ENCODE data around the gene EPC2.
A peak's percentile ranks its signal among the peaks of the same experiment; 100 is the strongest.
"Not testable (repeated sequence)": the region's sequence is repeated elsewhere in the genome, so short reads cannot be mapped to it uniquely, and the experiment has no call there.

EPC2 gene

GRCh38 chr2:148674063-148675020 lies 29.8 kb downstream of the EPC2 start:
- no peak for DNase-seq (ENCODE audit: low read depth in 2 of 2)

DNA sequence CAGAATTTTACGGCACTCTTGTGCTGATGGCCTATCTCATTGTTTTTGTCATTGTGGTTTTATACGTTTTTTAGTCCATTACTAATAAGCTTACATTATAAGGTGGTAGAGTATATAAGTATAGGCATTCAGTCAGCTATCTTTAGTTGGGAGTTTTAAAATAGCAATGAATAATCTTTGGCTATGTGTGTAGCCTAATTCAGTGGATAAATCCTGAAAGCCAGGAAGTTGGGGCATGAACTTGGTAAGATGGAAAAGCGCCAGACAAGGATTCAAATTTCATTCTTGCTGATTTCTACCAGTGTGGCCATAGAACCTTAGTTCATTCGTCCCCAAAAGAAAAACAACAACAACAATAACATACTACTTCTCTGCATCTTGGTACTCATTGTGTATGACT lies 31.2 kb downstream of the EPC2 start:
- DNase-seq (ENCODE audit: low read depth in 2 of 2), result no peak

DNA sequence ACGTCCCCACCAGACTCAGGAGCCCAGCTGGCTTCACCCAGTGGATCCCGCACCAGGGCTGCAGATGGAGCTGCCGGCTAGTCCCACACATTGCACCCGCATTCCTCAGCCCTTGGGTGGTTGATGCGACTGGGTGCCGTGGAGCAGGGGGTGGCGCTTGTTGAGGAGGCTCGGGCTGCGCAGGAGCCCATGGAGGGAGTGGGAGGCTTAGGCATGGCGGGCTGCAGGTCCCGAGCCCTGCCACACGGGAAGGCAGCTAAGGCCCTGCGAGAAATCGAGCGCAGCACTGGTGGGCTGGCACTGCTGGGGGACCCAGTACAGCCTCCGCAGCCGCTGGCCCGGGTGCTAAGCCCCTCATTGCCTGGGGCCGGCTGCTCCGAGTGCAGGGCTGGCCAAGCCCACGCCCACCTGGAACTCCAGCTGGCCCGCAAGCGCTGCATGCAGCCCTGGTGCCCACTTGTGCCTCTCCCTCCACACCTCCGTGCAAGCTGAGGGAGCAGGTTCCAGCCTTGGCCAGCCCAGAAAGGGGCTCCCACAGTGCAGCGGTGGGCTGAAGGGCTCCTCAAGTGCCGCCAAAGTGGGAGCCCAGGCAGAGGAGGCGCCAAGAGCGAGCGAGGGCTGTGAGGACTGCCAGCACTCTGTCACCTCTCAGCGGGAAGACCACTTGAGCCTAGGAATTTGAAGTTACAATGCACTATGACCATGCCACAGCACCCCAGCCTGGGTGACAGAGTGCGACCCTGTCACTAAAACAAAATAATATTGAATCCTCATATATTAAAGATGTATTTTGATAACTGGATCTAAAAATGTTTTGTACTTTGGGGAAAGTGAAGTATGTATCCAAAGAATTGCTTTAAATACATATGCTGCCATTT lies 34.0 kb downstream of the EPC2 start:
- DNase-seq (ENCODE audit: low read depth in 2 of 2), result not testable (repeated sequence)

DNA sequence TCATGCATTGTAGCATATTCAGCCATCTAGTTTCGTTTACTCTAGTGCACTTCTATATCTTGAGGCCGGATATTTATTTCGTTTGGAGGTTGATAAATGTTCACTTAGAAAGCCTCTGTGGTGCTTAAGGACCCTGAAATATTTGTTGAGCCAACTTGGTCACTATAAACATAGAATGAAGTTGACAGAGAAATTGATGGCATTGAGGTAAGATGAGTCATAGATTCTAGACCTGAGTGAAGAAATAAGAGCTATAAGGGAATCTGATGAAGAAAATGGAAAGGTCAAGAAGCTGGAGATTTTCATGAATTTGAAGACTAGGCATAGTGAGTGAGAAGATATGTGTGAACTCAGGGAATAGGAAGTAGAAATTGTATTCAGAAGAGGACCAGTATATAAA lies 35.9 kb downstream of the EPC2 start:
- no peak for DNase-seq (ENCODE audit: low read depth in 2 of 2)

GRCh38 chr2:148681443-148681842 lies 36.9 kb downstream of the EPC2 start:
- DNase-seq (ENCODE audit: low read depth in 2 of 2), result no peak

DNA sequence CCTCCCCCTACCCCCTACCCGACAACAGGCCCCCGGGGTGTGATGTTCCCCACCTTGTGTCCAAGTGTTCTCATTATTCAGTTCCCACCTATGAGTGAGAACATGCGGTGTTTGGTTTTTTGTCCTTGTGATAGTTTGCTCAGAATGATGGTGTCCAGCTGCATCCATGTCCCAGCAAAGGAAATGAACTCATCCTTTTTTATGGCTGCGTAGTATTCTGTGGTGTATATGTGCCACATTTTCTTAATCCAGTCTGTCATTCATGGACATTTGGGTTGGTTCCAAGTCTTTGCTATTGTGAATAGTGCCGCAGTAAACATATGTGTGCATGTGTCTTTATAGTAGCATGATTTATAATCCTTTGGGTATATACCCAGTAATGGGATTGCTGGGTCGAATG lies 37.3 kb downstream of the EPC2 start:
- not testable (repeated sequence) for DNase-seq (ENCODE audit: low read depth in 2 of 2)

DNA sequence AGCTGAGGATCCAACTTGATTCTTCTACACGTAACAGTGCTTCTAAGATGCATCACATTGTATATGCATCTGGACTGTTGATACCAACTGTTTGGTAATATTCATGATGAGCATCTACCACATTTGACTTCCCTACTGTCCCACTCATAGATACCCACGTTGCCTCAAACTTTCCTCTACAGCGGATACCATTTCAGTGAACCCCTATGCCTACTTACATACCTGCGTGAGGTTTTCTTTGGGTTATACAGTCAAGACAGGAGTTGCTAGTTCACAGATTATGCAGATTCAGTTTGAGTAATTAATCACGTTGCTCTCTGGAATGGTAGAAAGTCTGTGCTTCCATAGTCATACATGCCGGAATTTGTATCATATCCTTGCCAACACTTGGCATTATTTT lies 40.0 kb downstream of the EPC2 start:
- no peak for DNase-seq (ENCODE audit: low read depth in 2 of 2)

DNA sequence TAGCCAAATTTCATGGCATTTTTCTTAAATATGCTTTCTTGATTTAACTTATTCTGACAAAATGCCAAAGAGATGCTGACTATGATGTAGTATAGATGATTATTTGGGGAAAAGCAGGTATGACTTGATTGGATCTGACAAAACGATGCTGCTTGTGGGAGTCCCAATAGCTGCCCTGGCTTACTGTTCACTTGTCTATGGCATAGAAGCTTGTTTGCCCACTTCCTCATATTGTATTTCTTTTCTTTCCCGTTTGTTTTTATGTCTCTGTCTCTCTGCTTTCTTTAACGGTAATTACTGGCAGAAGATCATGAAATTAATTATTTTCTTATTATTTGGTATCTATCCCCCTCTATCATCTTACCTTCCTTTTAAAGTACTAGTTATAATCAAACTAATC lies 43.0 kb downstream of the EPC2 start:
- DNase-seq (ENCODE audit: low read depth in 2 of 2), result no peak

DNA sequence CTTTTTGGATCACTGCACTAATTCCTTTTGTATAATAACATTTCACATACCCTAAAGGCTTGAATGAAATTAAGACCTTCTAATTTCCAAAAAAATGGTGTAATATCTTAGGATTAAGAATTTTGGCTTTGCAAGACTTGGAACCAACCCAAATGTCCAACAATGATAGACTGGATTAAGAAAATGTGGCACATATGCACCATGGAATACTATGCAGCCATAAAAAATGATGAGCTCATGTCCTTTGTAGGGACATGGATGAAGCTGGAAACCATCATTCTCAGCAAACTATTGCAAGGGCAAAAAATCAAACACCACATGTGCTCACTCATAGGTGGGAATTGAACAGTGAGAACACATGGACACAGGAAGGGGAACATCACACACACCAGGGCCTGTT lies 43.5 kb downstream of the EPC2 start:
- not testable (repeated sequence) for DNase-seq (ENCODE audit: low read depth in 2 of 2)

- no peak for DNase-seq (ENCODE audit: low read depth in 2 of 2)
Observed at GRCh38 chr2:148696985-148697384, 52.4 kb downstream of the EPC2 start.

- DNase-seq (ENCODE audit: low read depth in 2 of 2), result no peak
Observed at GRCh38 chr2:148699830-148700229, 55.3 kb downstream of the EPC2 start.

DNA sequence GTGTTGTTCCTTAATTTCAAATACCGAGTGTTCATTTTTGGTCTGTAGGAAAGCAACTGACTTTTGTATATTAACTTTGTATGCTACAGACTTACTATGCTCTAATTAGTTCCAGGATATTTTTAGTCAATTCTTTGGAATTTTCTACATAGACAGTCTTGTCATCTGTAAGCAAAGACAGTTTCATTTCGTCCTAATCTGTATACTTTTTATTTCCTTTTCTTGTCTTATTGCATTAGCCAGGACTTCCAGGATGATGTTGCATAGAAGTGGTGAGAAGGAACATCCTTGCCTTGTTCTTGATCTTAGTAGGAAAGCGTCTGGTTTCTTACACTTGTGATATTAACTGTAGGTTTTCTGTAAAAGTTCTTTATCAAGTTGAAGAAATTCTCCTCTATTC lies 56.5 kb downstream of the EPC2 start:
- no peak for DNase-seq (ENCODE audit: low read depth in 2 of 2)

- no peak for DNase-seq (ENCODE audit: low read depth in 2 of 2)
Observed at GRCh38 chr2:148701877-148702276, 57.3 kb downstream of the EPC2 start.

DNA sequence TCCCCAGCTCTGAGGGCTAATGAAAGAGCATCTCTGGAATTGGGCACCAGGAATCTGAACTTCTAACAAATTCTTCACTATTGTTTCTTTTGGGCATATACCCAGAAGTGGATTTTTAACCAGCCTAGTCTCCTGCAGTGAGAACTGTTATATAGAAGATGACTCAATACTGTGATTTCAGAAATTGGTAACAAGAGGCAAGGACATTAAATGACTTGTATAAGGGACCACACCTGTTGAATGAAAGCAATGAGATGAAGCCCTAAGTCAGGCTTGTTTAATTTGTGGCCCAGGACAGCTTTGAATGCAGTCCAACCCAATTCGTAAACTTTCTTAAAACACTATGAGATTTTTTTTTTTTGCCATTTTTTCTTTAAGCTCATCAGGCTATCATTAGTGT lies 57.9 kb downstream of the EPC2 start:
- DNase-seq (ENCODE audit: low read depth in 2 of 2), result no peak

DNA sequence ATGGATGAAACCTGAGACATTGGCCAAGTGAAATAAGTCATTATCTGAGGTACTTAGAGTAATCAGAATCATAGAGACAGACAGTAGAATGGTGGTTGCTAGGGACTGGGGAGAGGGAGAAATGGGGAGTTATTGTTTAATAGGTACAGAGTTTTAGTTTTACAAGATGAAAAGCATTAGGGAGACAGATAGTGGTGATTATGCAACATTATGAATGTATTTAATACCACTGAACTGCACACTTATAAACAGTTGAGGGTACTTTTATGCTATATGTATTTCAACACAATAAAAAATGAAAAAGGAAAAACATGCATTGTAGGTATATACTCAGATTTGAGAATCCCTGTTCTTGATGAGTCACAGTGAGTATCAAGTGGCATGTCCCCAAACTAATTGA lies 59.7 kb downstream of the EPC2 start:
- DNase-seq (ENCODE audit: low read depth in 2 of 2), result no peak

GRCh38 chr2:148716378-148716920 lies 71.9 kb downstream of the EPC2 start:
- no peak for DNase-seq (ENCODE audit: low read depth in 2 of 2)

DNA sequence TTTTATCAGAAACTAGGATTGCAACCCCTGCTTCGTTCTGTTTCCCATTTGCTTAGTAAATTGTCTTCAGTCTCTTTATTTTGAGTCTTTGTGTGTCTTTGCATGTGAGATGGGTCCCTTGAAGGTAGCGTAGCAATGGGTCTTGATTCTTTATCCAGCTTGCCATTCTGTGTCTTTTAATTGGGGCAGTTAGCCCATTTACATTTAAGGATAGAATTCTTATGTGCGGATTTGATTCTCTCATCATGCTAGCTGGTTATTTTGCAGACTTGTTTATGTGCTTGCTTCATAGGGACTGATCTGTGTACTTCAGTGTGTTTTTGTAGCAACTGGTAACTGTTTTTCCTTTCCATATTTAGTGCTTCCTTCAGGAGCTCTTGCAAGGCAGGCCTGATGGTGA lies 73.5 kb downstream of the EPC2 start:
- no peak for DNase-seq (ENCODE audit: low read depth in 2 of 2)

- DNase-seq (ENCODE audit: low read depth in 2 of 2), result no peak
Observed at GRCh38 chr2:148719195-148719749, 74.7 kb downstream of the EPC2 start.

DNA sequence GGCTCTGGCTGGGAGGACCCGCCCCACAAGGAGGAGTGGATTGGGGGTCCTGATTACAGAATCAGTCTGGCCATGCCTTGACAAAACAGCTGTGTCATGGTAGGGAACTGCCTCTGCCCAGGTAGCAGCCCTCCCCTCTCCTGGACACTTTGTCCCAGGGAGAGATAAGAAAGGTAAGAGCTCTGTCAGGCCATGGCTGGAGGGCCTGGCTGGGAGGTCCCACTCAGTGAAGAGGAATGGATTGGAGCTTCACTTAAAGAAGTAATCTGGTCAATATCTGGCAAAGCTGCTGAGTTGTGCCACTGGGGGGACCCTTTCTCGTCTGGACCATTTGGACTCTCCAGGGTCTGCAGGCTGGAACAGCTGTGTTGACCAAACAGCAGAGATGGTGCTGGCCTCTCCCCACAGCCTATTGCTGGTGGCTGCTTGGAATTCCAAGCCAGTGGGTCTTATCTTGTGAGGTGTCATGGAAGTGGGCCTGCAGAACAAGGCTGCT lies 75.4 kb downstream of the EPC2 start:
- DNase-seq (ENCODE audit: low read depth in 2 of 2), result no peak

DNA sequence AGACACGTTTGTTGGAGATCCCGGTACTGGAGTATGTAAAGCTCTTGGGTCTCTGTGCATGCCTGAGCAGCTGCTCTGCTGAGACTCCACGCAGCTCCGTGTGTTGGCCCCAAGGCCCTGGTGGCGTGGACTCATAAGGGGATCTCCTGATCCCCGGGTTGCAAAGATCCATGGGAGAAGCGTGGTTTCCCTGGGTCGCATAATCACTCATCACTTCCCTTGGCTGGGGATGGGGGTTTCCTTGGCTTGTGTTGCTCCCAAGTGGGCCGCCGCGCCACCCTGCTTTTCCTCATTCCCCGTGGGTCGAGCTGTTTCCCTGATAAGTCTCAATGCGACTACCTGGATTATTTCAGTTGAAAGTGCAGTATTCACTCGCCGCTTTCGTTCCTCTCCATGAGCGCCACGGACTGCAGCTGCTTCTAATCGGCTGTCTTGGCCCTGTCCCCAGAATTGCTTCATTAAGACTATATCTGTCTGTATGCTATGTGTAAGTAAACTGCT lies 76.0 kb downstream of the EPC2 start:
- DNase-seq (ENCODE audit: low read depth in 2 of 2), result peak; percentile 51 to 58

DNA sequence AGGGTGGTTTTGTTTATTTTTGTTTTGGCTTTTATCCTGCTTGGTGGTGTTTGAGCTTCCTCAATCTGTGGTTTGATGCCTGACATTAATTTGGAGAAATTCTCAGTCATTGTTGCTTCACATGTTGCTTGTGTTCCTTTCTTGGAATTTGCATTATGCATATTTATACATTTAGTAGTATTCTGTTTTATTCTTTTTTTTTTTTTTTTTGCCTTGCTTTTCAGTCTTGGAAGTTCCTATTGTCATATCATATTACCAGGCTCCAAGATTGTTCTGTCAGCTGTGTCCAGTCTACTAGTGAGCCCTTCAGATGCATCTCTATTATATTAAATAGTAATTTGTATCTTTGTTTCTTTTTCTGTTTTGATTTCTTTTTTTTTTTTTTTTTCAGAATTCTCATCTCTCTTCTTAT lies 77.0 kb downstream of the EPC2 start:
- peak in 1 of 2 experiments; percentile 18 for DNase-seq (ENCODE audit: low read depth in 2 of 2)

Measured in fibroblast of skin of left quadriceps (primary cell).